ENCODE data around the gene EXOC6B. TPM values are rescaled to one million over a fixed set of nuclear protein-coding genes. Genes with fewer than 3 reads are reported as not detected.

The EXOC6B gene
- polyA plus RNA-seq, 2 of the 4 experiments (the other 2 are of a cell fraction): 15.5 to 24.7 TPM

DNA sequence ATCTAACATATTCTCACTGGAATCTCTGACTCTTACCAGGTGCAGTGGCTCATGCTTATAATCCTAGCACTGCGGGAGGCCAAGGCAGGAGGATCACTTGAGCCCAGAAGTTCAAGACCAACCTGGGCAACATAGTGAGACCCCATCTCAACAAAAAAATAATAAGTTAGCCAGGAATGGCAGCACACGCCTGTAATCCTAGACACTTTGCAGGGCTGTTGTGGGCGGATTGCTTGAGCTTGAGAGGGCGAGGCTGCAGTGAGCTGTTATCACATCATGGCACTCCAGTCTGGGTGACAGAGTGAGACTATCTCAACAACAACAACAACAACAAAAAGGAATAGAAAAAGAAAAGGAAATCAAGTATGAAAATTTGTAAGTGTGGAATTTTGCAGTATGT lies 371.6 kb downstream of the EXOC6B start:
- ATAC-seq (no peak), DNase-seq (ENCODE audit: low read depth in 1 of 2, low spot score in 1 of 2) (no peak), FAIRE-seq (no peak)
- TF ChIP-seq BHLHE40 (IDR thresholded peaks at IDR 0.05; ENCODE audit: low read depth, low read length) (no peak), CHD4 (IDR thresholded peaks at IDR 0.05; ENCODE audit: borderline replicate concordance) (no peak), CBX2 (IDR thresholded peaks at IDR 0.05; ENCODE audit: borderline replicate concordance, low read depth) (no peak), HOXB13 (CRISPR knock-in tag; IDR thresholded peaks at IDR 0.05; ENCODE audit: low read depth) (no peak), CHD2 (IDR thresholded peaks at IDR 0.05; ENCODE audit: low read length, partially characterized antibody) (no peak), ESRRA (IDR thresholded peaks at IDR 0.05; ENCODE audit: borderline replicate concordance, low read length) (no peak), HOXB5 (CRISPR knock-in tag; IDR thresholded peaks at IDR 0.05) (no peak), NFE2L2 (conservative IDR thresholded peaks at IDR 0.05; ENCODE audit: low read length) (no peak), FOSL2 (IDR thresholded peaks at IDR 0.05) (no peak), FOSL2 (CRISPR knock-in tag; IDR thresholded peaks at IDR 0.05) (no peak), TP53 (CRISPR knock-in tag; IDR thresholded peaks at IDR 0.05) (no peak), EHF (CRISPR knock-in tag; IDR thresholded peaks at IDR 0.05) (no peak), ZSCAN20 (CRISPR knock-in tag; IDR thresholded peaks at IDR 0.05) (no peak), PHF8 (IDR thresholded peaks at IDR 0.05; ENCODE audit: borderline replicate concordance, low read depth) (no peak)
- TF ChIP-seq, protein P1, sequence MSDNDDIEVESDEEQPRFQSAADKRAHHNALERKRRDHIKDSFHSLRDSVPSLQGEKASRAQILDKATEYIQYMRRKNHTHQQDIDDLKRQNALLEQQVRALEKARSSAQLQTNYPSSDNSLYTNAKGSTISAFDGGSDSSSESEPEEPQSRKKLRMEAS (IDR thresholded peaks at IDR 0.05): no peak
- TF ChIP-seq, protein P2, sequence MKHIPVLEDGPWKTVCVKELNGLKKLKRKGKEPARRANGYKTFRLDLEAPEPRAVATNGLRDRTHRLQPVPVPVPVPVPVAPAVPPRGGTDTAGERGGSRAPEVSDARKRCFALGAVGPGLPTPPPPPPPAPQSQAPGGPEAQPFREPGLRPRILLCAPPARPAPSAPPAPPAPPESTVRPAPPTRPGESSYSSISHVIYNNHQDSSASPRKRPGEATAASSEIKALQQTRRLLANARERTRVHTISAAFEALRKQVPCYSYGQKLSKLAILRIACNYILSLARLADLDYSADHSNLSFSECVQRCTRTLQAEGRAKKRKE (CRISPR knock-in tag; IDR thresholded peaks at IDR 0.05; ENCODE audit: low read depth): no peak
- TF ChIP-seq, protein P3, sequence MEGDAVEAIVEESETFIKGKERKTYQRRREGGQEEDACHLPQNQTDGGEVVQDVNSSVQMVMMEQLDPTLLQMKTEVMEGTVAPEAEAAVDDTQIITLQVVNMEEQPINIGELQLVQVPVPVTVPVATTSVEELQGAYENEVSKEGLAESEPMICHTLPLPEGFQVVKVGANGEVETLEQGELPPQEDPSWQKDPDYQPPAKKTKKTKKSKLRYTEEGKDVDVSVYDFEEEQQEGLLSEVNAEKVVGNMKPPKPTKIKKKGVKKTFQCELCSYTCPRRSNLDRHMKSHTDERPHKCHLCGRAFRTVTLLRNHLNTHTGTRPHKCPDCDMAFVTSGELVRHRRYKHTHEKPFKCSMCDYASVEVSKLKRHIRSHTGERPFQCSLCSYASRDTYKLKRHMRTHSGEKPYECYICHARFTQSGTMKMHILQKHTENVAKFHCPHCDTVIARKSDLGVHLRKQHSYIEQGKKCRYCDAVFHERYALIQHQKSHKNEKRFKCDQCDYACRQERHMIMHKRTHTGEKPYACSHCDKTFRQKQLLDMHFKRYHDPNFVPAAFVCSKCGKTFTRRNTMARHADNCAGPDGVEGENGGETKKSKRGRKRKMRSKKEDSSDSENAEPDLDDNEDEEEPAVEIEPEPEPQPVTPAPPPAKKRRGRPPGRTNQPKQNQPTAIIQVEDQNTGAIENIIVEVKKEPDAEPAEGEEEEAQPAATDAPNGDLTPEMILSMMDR (IDR thresholded peaks at IDR 0.05): no peak
- CTCF ChIA-PET: interaction anchor here (0.6 kb wide), 1 partner anchor 250 kb away, joined by 4 read pairs; no protein-coding TSS in a partner anchor
- no peak overlapping the region for H3K27ac ChIP-seq
- H3K4me3 ChIP-seq: no peak overlapping the region
- H3K4me2 ChIP-seq: no peak overlapping the region
- POLR2A ChIA-PET: no interaction called here
- H3K4me1 ChIP-seq: 0 out of 3 replicates have a peak, but pooled peaks cover 6% of the 10 kb centered on the region
- H3K9me3 ChIP-seq: no peaks in the 10 kb centered on the region
- WGBS (ENCODE audit: missing lambda C conversion rate): 90% methylated on average over 4 of the region's 4 CpGs

DNA sequence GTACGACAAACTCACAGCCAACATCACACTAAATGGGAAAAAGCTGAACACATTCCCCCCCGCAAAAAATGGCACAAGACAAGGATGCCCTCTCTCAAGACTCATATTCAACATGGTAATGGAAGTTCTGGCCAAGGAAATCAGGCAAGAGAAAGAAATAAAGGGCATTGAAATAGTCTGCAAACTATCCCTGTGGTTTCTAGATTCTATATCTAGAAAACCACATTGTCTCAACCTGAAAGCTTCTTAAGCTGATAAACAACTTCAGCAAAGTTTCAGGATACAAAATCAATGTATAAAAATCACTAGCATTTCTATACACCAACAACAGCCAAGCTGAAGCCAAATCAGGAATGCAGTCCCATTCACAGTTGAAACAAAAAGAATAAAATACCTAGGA lies 383.6 kb downstream of the EXOC6B start:
- CTCF ChIA-PET: no interaction called here
- DNase-seq (ENCODE audit: low read depth in 1 of 2, low spot score in 1 of 2): no peak
- FAIRE-seq: no peak

More for the DNA sequence above, 383.6 kb downstream of the EXOC6B start:
- Histone ChIP-seq H3K4me1 (no peaks in the 10 kb centered on the region), H3K4me3 (no peak overlapping the region), H3K4me2 (no peak overlapping the region), H3K27ac (no peak overlapping the region), H3K9me3 (peaks cover 7% of the 10 kb centered on the region; the same call in 2 of the 3 replicates)
- POLR2A ChIA-PET: no interaction called here
- ATAC-seq: no peak
- no peak for TF ChIP-seq CBX2 (IDR thresholded peaks at IDR 0.05; ENCODE audit: borderline replicate concordance, low read depth)
- TF ChIP-seq RAD21 (conservative IDR thresholded peaks at IDR 0.05 in 1 of 2, IDR thresholded peaks at IDR 0.05 in 1 of 2): no peak
- TF ChIP-seq, protein P1 (IDR thresholded peaks at IDR 0.05): no peak
- TF ChIP-seq HDAC2 (IDR thresholded peaks at IDR 0.05): no peak
- TF ChIP-seq MYC (IDR thresholded peaks at IDR 0.05; ENCODE audit: borderline replicate concordance, low read length): no peak
- no peak for TF ChIP-seq TP53 (CRISPR knock-in tag; IDR thresholded peaks at IDR 0.05)
- no peak for TF ChIP-seq EHF (CRISPR knock-in tag; IDR thresholded peaks at IDR 0.05)
- no peak for TF ChIP-seq MAFK (IDR thresholded peaks at IDR 0.05; ENCODE audit: partially characterized antibody)
- no peak for TF ChIP-seq PBX3 (IDR thresholded peaks at IDR 0.05)
- TF ChIP-seq EP300 (IDR thresholded peaks at IDR 0.05): no peak
- no peak for TF ChIP-seq CHD2 (IDR thresholded peaks at IDR 0.05; ENCODE audit: low read length, partially characterized antibody)
- TF ChIP-seq RCOR1 (IDR thresholded peaks at IDR 0.05; ENCODE audit: low read depth, low read length): no peak
- no peak for TF ChIP-seq MAZ (IDR thresholded peaks at IDR 0.05; ENCODE audit: borderline replicate concordance, low read depth, low read length)
- no peak for TF ChIP-seq NPAS2 (CRISPR knock-in tag; IDR thresholded peaks at IDR 0.05; ENCODE audit: borderline replicate concordance)
- no peak for TF ChIP-seq HES2 (IDR thresholded peaks at IDR 0.05)
- TF ChIP-seq RARB (CRISPR knock-in tag; IDR thresholded peaks at IDR 0.05): no peak
- TF ChIP-seq ZC3H11A (IDR thresholded peaks at IDR 0.05): no peak
- TF ChIP-seq KDM1A (IDR thresholded peaks at IDR 0.05; ENCODE audit: low read depth): no peak
- no peak for TF ChIP-seq CEBPB (IDR thresholded peaks at IDR 0.05)
- WGBS (ENCODE audit: missing lambda C conversion rate): 88% methylated on average over 2 of the region's 2 CpGs
